Measurements from ENCODE around the gene TRANK1. TPM values are rescaled to one million over a fixed set of nuclear protein-coding genes. Genes with fewer than 3 reads are reported as not detected.

The TRANK1 gene
- total RNA-seq, 1 experiment from 2014 or later, result 10.5 TPM

DNA sequence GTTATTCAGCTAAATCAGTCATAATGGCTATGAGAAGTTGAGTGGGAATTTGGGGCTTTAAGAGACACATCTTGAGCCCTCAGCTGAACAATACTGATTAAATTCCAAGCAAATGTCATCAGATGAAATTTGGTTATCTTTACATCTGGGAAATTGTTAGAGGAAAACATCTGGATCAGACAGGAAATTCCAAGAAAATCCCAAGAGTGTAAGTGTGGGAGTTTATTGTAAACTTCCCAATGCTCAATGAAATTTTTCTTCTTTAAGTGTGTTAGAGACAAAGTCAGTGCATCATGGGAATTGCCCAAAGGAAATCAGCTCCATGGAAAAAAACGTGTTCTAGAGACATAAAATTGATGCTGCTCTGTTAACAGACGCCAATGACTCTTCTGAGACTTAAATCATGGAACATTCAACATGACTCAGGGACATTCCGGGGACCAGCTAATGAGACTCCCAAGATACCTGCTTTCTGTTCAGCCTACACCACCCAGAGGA lies 160.7 kb downstream of the TRANK1 start:
- TF ChIP-seq MXD4 (CRISPR knock-in tag; IDR thresholded peaks at IDR 0.05; ENCODE audit: borderline replicate concordance) (no peak), GRHL2 (CRISPR knock-in tag; IDR thresholded peaks at IDR 0.05; ENCODE audit: insufficient replicate concordance, severe bottlenecking) (no peak), CREM (CRISPR knock-in tag; IDR thresholded peaks at IDR 0.05) (no peak), ZNF423 (CRISPR knock-in tag; IDR thresholded peaks at IDR 0.05) (no peak), FOXJ3 (CRISPR knock-in tag; IDR thresholded peaks at IDR 0.05; ENCODE audit: borderline replicate concordance) (no peak), RELA (CRISPR knock-in tag; IDR thresholded peaks at IDR 0.05; ENCODE audit: borderline replicate concordance) (no peak)
- H3K27me3 Mint-ChIP-seq (ENCODE audit: low read depth), result no peaks in the 10 kb centered on the region
- no peaks in the 10 kb centered on the region for H3K36me3 Mint-ChIP-seq
- no peak for DNase-seq (ENCODE audit: low spot score)
- no peaks in the 10 kb centered on the region for H3K9me3 Mint-ChIP-seq
- H3K27ac Mint-ChIP-seq, result no peak overlapping the region
- no peak for ATAC-seq
- POLR2A ChIA-PET, result no interaction called here
- no peak overlapping the region for H3K4me3 Mint-ChIP-seq
- no peaks in the 10 kb centered on the region for H3K4me1 Mint-ChIP-seq
- CTCF ChIA-PET, result interaction anchor here (1.4 to 1.5 kb wide), 2 partner anchors 30 to 818 kb away, joined by 3 read pairs; no protein-coding TSS in a partner anchor

DNA sequence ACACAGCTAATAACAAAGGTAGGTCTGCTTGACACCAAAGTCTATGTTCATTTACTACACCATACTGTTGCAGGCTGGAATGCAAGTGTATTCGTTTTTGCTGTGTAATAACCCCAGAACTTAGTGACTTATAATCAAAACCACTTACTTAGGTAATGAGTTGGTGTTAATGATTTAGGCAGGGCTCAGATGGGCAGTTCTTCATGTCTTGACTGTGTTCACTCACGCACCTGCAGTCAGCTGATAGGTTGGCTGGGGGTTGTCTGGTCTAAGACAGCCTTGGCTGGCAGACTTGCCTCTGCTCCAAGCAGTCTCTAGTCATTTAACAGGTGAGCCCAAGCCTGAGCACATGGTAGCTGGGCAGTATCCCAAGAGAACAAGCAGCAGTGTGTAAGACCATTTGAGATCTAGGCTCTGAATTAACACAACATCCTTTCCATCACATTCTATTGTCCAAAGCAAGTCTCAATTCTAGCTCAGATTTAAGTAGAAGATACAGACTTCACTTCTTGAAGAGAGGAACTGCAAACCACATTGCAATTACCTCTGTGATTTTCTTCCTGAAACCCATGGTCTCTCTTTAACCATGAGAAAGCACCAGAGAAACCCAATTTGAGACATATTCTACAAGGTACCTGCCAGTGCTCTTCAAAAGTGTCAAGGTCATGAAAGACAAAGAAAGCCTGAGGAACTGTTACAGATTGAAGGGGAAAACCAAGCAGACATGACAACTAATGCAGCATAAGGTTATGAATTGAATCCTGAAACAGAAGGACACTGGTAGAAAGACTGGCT lies 167.2 kb downstream of the TRANK1 start:
- TF ChIP-seq ZNF423 (CRISPR knock-in tag; IDR thresholded peaks at IDR 0.05) (no peak), PRRX2 (CRISPR knock-in tag; IDR thresholded peaks at IDR 0.05) (no peak), ZNF317 (CRISPR knock-in tag; IDR thresholded peaks at IDR 0.05; ENCODE audit: borderline replicate concordance, low read depth) (no peak), ZNF263 (CRISPR knock-in tag; IDR thresholded peaks at IDR 0.05; ENCODE audit: low read depth) (no peak), ZNF219 (CRISPR knock-in tag; IDR thresholded peaks at IDR 0.05; ENCODE audit: borderline replicate concordance) (no peak), NFATC4 (CRISPR knock-in tag; IDR thresholded peaks at IDR 0.05) (no peak), EMX1 (CRISPR knock-in tag; IDR thresholded peaks at IDR 0.05) (no peak), TCF7 (CRISPR knock-in tag; IDR thresholded peaks at IDR 0.05; ENCODE audit: low read depth) (no peak), ESRRA (CRISPR knock-in tag; IDR thresholded peaks at IDR 0.05; ENCODE audit: borderline replicate concordance) (no peak), NR2C2 (CRISPR knock-in tag; IDR thresholded peaks at IDR 0.05) (no peak), NFE2L1 (CRISPR knock-in tag; IDR thresholded peaks at IDR 0.05) (no peak), ZBTB21 (CRISPR knock-in tag; IDR thresholded peaks at IDR 0.05; ENCODE audit: borderline replicate concordance) (no peak), FOXP1 (CRISPR knock-in tag; IDR thresholded peaks at IDR 0.05; ENCODE audit: borderline replicate concordance) (no peak)
- TF ChIP-seq, protein P1, sequence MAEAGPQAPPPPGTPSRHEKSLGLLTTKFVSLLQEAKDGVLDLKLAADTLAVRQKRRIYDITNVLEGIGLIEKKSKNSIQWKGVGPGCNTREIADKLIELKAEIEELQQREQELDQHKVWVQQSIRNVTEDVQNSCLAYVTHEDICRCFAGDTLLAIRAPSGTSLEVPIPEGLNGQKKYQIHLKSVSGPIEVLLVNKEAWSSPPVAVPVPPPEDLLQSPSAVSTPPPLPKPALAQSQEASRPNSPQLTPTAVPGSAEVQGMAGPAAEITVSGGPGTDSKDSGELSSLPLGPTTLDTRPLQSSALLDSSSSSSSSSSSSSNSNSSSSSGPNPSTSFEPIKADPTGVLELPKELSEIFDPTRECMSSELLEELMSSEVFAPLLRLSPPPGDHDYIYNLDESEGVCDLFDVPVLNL (CRISPR knock-in tag; IDR thresholded peaks at IDR 0.05; ENCODE audit: borderline replicate concordance, low read depth), result no peak
- TF ChIP-seq, protein P2, sequence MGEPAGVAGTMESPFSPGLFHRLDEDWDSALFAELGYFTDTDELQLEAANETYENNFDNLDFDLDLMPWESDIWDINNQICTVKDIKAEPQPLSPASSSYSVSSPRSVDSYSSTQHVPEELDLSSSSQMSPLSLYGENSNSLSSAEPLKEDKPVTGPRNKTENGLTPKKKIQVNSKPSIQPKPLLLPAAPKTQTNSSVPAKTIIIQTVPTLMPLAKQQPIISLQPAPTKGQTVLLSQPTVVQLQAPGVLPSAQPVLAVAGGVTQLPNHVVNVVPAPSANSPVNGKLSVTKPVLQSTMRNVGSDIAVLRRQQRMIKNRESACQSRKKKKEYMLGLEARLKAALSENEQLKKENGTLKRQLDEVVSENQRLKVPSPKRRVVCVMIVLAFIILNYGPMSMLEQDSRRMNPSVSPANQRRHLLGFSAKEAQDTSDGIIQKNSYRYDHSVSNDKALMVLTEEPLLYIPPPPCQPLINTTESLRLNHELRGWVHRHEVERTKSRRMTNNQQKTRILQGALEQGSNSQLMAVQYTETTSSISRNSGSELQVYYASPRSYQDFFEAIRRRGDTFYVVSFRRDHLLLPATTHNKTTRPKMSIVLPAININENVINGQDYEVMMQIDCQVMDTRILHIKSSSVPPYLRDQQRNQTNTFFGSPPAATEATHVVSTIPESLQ (CRISPR knock-in tag; IDR thresholded peaks at IDR 0.05), result no peak
- TF ChIP-seq, protein P3, sequence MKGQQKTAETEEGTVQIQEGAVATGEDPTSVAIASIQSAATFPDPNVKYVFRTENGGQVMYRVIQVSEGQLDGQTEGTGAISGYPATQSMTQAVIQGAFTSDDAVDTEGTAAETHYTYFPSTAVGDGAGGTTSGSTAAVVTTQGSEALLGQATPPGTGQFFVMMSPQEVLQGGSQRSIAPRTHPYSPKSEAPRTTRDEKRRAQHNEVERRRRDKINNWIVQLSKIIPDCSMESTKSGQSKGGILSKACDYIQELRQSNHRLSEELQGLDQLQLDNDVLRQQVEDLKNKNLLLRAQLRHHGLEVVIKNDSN (CRISPR knock-in tag; IDR thresholded peaks at IDR 0.05), result no peak
- TF ChIP-seq, protein P4, sequence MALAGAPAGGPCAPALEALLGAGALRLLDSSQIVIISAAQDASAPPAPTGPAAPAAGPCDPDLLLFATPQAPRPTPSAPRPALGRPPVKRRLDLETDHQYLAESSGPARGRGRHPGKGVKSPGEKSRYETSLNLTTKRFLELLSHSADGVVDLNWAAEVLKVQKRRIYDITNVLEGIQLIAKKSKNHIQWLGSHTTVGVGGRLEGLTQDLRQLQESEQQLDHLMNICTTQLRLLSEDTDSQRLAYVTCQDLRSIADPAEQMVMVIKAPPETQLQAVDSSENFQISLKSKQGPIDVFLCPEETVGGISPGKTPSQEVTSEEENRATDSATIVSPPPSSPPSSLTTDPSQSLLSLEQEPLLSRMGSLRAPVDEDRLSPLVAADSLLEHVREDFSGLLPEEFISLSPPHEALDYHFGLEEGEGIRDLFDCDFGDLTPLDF (CRISPR knock-in tag; IDR thresholded peaks at IDR 0.05), result no peak
- TF ChIP-seq, protein P5, sequence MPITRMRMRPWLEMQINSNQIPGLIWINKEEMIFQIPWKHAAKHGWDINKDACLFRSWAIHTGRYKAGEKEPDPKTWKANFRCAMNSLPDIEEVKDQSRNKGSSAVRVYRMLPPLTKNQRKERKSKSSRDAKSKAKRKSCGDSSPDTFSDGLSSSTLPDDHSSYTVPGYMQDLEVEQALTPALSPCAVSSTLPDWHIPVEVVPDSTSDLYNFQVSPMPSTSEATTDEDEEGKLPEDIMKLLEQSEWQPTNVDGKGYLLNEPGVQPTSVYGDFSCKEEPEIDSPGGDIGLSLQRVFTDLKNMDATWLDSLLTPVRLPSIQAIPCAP (CRISPR knock-in tag; IDR thresholded peaks at IDR 0.05), result no peak
- TF ChIP-seq, protein P6, sequence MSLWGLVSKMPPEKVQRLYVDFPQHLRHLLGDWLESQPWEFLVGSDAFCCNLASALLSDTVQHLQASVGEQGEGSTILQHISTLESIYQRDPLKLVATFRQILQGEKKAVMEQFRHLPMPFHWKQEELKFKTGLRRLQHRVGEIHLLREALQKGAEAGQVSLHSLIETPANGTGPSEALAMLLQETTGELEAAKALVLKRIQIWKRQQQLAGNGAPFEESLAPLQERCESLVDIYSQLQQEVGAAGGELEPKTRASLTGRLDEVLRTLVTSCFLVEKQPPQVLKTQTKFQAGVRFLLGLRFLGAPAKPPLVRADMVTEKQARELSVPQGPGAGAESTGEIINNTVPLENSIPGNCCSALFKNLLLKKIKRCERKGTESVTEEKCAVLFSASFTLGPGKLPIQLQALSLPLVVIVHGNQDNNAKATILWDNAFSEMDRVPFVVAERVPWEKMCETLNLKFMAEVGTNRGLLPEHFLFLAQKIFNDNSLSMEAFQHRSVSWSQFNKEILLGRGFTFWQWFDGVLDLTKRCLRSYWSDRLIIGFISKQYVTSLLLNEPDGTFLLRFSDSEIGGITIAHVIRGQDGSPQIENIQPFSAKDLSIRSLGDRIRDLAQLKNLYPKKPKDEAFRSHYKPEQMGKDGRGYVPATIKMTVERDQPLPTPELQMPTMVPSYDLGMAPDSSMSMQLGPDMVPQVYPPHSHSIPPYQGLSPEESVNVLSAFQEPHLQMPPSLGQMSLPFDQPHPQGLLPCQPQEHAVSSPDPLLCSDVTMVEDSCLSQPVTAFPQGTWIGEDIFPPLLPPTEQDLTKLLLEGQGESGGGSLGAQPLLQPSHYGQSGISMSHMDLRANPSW (CRISPR knock-in tag; conservative IDR thresholded peaks at IDR 0.05; ENCODE audit: low read depth), result no peak
- ATAC-seq (no peak), DNase-seq (ENCODE audit: low spot score) (no peak)
- no peaks in the 10 kb centered on the region for H3K36me3 Mint-ChIP-seq
- peaks cover 6% of the 10 kb centered on the region for H3K4me1 Mint-ChIP-seq
- H3K4me3 Mint-ChIP-seq, result no peak overlapping the region
- ChIA-PET POLR2A (no interaction called here), CTCF (no interaction called here)
- no peaks in the 10 kb centered on the region for H3K27me3 Mint-ChIP-seq (ENCODE audit: low read depth)
- no peaks in the 10 kb centered on the region for H3K9me3 Mint-ChIP-seq
- H3K27ac Mint-ChIP-seq, result no peak overlapping the region

All from WTC11 (cell line).